ENCODE results near the gene ZNF212.
"Not testable (repeated sequence)": the region's sequence is repeated elsewhere in the genome, so short reads cannot be mapped to it uniquely, and the experiment has no call there.

ZNF212 gene

DNA sequence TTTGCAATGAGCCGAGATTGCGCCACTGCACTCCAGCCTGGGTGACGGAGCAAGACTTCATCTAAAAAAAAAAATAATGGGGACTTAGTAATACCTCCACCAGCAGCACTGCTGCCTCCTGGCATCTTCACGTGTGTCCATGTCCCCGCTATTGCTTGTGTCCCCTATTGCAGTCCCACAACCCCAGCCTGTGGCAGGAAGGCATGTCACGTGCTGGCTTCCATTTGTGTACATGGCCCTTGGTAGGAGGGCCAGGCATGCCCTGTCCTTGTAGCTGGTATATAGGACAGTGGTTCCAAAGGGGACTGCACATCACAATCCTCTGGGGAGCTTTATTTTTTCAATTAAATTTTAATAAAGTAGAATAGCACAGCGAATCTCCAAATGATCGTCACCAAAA, 28.3 kb downstream of the ZNF212 start:
- H3K27ac ChIP-seq (ENCODE audit: low read length), result no peak overlapping the region
- H3K9ac ChIP-seq (ENCODE audit: low read length), result no peak overlapping the region
- no peak for TF ChIP-seq EZH2phosphoT487 (IDR thresholded peaks at IDR 0.05; ENCODE audit: low read depth)
- TF ChIP-seq, protein P1, sequence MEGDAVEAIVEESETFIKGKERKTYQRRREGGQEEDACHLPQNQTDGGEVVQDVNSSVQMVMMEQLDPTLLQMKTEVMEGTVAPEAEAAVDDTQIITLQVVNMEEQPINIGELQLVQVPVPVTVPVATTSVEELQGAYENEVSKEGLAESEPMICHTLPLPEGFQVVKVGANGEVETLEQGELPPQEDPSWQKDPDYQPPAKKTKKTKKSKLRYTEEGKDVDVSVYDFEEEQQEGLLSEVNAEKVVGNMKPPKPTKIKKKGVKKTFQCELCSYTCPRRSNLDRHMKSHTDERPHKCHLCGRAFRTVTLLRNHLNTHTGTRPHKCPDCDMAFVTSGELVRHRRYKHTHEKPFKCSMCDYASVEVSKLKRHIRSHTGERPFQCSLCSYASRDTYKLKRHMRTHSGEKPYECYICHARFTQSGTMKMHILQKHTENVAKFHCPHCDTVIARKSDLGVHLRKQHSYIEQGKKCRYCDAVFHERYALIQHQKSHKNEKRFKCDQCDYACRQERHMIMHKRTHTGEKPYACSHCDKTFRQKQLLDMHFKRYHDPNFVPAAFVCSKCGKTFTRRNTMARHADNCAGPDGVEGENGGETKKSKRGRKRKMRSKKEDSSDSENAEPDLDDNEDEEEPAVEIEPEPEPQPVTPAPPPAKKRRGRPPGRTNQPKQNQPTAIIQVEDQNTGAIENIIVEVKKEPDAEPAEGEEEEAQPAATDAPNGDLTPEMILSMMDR (IDR thresholded peaks at IDR 0.05; ENCODE audit: low read depth, low read length), result no peak
- H3K27me3 ChIP-seq (ENCODE audit: low read depth, low read length), result no peaks in the 10 kb centered on the region
- H4K20me1 ChIP-seq (ENCODE audit: insufficient read depth, low read length), result peaks cover 7% of the 10 kb centered on the region; the same call in 1 of the 2 replicates
- peaks cover 47% of the 10 kb centered on the region for H3K36me3 ChIP-seq (replicated peaks; ENCODE audit: low read depth, low read length)
- peaks cover 7% of the 10 kb centered on the region for H3K4me1 ChIP-seq (ENCODE audit: low read length)
- peaks cover 70% of the 10 kb centered on the region for H3K79me2 ChIP-seq (ENCODE audit: low read length)
- no peak overlapping the region for H2AFZ ChIP-seq (ENCODE audit: low read depth, low read length)
- no peak overlapping the region for H3K4me2 ChIP-seq (ENCODE audit: low read length)
- no peak overlapping the region for H3K4me3 ChIP-seq (ENCODE audit: low read length)
- no peaks in the 10 kb centered on the region for H3K9me3 ChIP-seq (ENCODE audit: insufficient read depth, low read length)

DNA sequence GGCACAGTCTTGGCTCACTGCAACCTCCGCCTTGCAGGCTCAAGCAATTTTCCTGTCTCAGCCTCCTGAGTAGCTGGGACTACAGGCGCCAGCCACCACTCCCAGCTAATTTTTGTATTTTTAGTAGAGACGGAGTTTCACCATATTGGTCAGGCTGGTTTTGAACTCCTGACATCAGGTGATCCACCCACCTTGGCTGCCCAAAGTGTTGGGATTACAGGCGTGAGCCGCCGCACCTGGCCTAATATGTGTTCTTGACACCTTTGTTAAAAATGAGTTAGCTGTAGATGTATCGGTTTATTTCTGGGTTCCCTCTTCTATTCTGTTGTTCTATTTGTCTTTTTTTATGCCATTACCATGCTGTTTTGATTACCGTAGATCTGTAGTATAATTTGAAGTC, 35.0 kb downstream of the ZNF212 start:
- H2AFZ ChIP-seq (ENCODE audit: low read depth, low read length); H3K9ac ChIP-seq (ENCODE audit: low read length); H3K27me3 ChIP-seq (ENCODE audit: low read depth, low read length); H3K4me1 ChIP-seq (ENCODE audit: low read length); H3K4me2 ChIP-seq (ENCODE audit: low read length); H3K27ac ChIP-seq (ENCODE audit: low read length); H3K9me3 ChIP-seq (ENCODE audit: insufficient read depth, low read length); H4K20me1 ChIP-seq (ENCODE audit: insufficient read depth, low read length); H3K4me3 ChIP-seq (ENCODE audit: low read length): not testable (repeated sequence)
- peaks cover 44% of the 10 kb centered on the region for H3K79me2 ChIP-seq (ENCODE audit: low read length)
- H3K36me3 ChIP-seq (replicated peaks; ENCODE audit: low read depth, low read length), result peaks cover 41% of the 10 kb centered on the region

DNA sequence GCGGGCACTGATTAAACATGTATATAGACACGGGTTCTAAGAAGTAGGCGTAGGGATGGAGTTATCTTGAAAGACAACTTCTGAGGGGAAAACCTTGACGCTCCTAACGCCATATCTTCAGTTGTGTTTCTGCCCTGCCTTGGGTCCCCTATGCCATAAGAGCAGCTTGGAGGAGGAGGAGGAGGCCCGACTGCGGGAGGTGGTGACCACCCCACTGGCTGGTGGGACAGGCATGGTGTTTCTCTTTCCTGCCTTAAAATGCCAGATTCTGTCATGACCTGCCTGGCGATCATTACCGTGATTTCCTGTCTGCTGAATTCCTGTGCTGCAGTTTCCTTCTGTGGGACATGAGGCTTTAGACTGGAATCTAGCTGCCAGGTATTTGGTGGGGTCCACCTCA, 38.4 kb downstream of the ZNF212 start:
- no peak overlapping the region for H3K27ac ChIP-seq (ENCODE audit: low read length)
- no peaks in the 10 kb centered on the region for H3K27me3 ChIP-seq (ENCODE audit: low read depth, low read length)
- H3K4me3 ChIP-seq (ENCODE audit: low read length), result no peak overlapping the region
- H3K4me2 ChIP-seq (ENCODE audit: low read length), result no peak overlapping the region
- peaks cover 37% of the 10 kb centered on the region for H3K36me3 ChIP-seq (replicated peaks; ENCODE audit: low read depth, low read length)
- TF ChIP-seq, protein P1 (IDR thresholded peaks at IDR 0.05; ENCODE audit: low read depth, low read length), result no peak
- no peak for TF ChIP-seq EZH2phosphoT487 (IDR thresholded peaks at IDR 0.05; ENCODE audit: low read depth)
- no peak overlapping the region for H3K9ac ChIP-seq (ENCODE audit: low read length)
- H2AFZ ChIP-seq (ENCODE audit: low read depth, low read length), result no peak overlapping the region
- no peaks in the 10 kb centered on the region for H4K20me1 ChIP-seq (ENCODE audit: insufficient read depth, low read length)
- no peaks in the 10 kb centered on the region for H3K9me3 ChIP-seq (ENCODE audit: insufficient read depth, low read length)
- peaks cover 21% of the 10 kb centered on the region for H3K79me2 ChIP-seq (ENCODE audit: low read length)
- H3K4me1 ChIP-seq (ENCODE audit: low read length), result no peaks in the 10 kb centered on the region

DNA sequence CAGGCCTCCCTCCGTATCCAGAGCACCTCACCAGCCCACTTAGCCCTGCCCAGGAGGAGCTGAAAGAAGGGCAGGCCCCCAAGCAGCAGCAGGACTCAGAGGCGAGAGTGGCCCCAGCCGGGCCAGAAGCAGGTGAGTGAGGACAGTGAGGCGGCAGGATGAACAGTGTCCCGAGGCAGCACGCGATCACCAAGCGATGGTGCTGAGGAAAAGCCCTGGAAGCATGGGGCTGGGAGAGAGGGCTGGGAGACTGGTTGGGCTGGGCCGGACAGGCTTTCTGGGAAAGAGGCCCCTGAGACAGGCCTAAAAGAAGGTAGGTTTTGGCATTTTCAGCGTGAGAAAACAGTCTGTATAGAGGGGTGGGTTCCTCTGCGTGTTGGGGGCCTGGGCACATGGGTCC, 38.9 kb downstream of the ZNF212 start:
- peaks cover 16% of the 10 kb centered on the region for H3K79me2 ChIP-seq (ENCODE audit: low read length)
- no peaks in the 10 kb centered on the region for H3K27me3 ChIP-seq (ENCODE audit: low read depth, low read length)
- H3K4me1 ChIP-seq (ENCODE audit: low read length), result no peaks in the 10 kb centered on the region
- H3K4me3 ChIP-seq (ENCODE audit: low read length), result no peak overlapping the region
- H3K9me3 ChIP-seq (ENCODE audit: insufficient read depth, low read length), result no peaks in the 10 kb centered on the region
- no peak overlapping the region for H3K9ac ChIP-seq (ENCODE audit: low read length)
- no peak for TF ChIP-seq EZH2phosphoT487 (IDR thresholded peaks at IDR 0.05; ENCODE audit: low read depth)
- TF ChIP-seq, protein P1 (IDR thresholded peaks at IDR 0.05; ENCODE audit: low read depth, low read length), result no peak
- no peak overlapping the region for H2AFZ ChIP-seq (ENCODE audit: low read depth, low read length)
- peaks cover 40% of the 10 kb centered on the region for H3K36me3 ChIP-seq (replicated peaks; ENCODE audit: low read depth, low read length)
- no peak overlapping the region for H3K4me2 ChIP-seq (ENCODE audit: low read length)
- H3K27ac ChIP-seq (ENCODE audit: low read length), result no peak overlapping the region
- H4K20me1 ChIP-seq (ENCODE audit: insufficient read depth, low read length), result no peaks in the 10 kb centered on the region
